Thoracic aorta (tissue), 2 donors: ENCODE data around the gene SRF. TPM values are rescaled to one million over a fixed set of nuclear protein-coding genes. Genes with fewer than 3 reads are reported as not detected.

Experiments used
- ATAC-seq: fragments of 150-250 bp; one replicate; pipeline ENCODE4 v1.8.0; 2017; ENCODE audit warnings: low read depth; ENCODE audit not compliant: insufficient number of reproducible peaks, low FRiP score
- DNase-seq: peaks from one replicate; pipeline ENCODE4 v3.0.0-alpha.2; 2020; ENCODE audit warnings: low spot score
- H3K27ac ChIP-seq, 2 donors: fragments of 200-600 bp; sonication (generic); 1 replicate in 1 of 2; 2 replicates in 1 of 2; pipeline ENCODE4 v1.5.1; 2016; ENCODE audit warnings: mild to moderate bottlenecking in 2 of 2, moderate library complexity in 2 of 2
- H3K27me3 ChIP-seq: fragments of 200-600 bp; sonication (generic); replicated peaks from 2 replicates; pipeline ENCODE4 v1.6.0; 2016; ENCODE audit warnings: mild to moderate bottlenecking; ENCODE audit not compliant: insufficient read depth
- H3K36me3 ChIP-seq: fragments of 200-600 bp; sonication (generic); one replicate; pipeline ENCODE4 v1.5.1; 2016
- H3K4me1 ChIP-seq, 2 donors: fragments of 200-600 bp; sonication (generic); 1 replicate in 1 of 2; 2 replicates in 1 of 2; pipeline versions ENCODE4 v1.5.1 to v1.6.0; 2016; ENCODE audit warnings: low read depth in 2 of 2, mild to moderate bottlenecking in 1 of 2; ENCODE audit not compliant: control insufficient read depth in 1 of 2
- H3K4me3 ChIP-seq: fragments of 200-600 bp; sonication (generic); 2 replicates; pipeline ENCODE4 v1.5.1; 2016; ENCODE audit warnings: mild to moderate bottlenecking
- H3K9me3 ChIP-seq: fragments of 200-600 bp; sonication (generic); 2 replicates; pipeline ENCODE4 v1.5.1; 2016
- CTCF ChIP-seq: fragments of 200-600 bp; sonication (generic); IDR thresholded peaks from one replicate; pipeline ENCODE4 v1.5.1; 2019; ENCODE audit warnings: antibody characterized with exemption
- total RNA-seq, 2 donors: library from RNA; depleted of rRNA; stranded (reverse); fragments of >200 nt; gene quantifications; one replicate each; pipeline versions ENCODE4 v1.1.0 to v1.2.3, GENCODE V29; 2016

The SRF gene
- total RNA-seq, 2 donors from 2014 or later, result 79.5 to 99.0 TPM

GRCh38 chr6:43219814-43220213, 48.7 kb downstream of the SRF start:
- ATAC-seq, result no peak
- Histone ChIP-seq H3K9me3 (no peaks in the 10 kb centered on the region), H3K27ac (no peak overlapping the region), H3K4me1 (peaks cover 0 to 11% of the 10 kb centered on the region in 2 donors), H3K27me3 (no peaks in the 10 kb centered on the region), H3K36me3 (peaks cover 5% of the 10 kb centered on the region), H3K4me3 (no peak overlapping the region)
- no peak for TF ChIP-seq CTCF
- DNase-seq, result no peak

DNA sequence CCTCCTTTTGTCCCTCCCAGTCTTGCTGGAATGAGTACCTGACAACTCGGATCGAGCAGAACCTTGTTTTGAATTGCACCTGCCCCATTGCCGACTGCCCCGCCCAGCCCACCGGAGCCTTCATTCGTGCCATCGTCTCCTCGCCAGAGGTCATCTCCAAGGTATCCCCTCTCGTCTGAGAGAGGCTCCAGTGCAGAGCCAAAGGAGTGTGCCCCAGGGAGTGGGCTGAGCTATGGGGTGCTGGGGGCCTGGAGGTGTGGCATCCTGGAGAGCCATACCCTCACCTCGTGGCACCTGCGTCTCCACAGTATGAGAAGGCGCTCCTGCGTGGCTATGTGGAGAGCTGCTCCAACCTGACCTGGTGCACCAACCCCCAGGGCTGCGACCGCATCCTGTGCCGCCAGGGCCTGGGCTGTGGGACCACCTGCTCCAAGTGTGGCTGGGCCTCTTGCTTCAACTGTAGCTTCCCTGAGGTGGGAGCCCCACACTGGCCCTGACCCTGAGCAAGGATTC, 49.4 kb downstream of the SRF start:
- ATAC-seq, result no peak
- TF ChIP-seq CTCF, result no peak
- Histone ChIP-seq H3K36me3 (peaks cover 5% of the 10 kb centered on the region), H3K9me3 (no peaks in the 10 kb centered on the region), H3K4me1 (peaks cover 0 to 11% of the 10 kb centered on the region in 2 donors), H3K4me3 (no peak overlapping the region), H3K27ac (no peak overlapping the region), H3K27me3 (no peaks in the 10 kb centered on the region)
- no peak for DNase-seq

GRCh38 chr6:43221046-43221972, 50.2 kb downstream of the SRF start:
- Histone ChIP-seq H3K36me3 (peaks cover 2% of the 10 kb centered on the region), H3K27ac (no peak overlapping the region), H3K9me3 (no peaks in the 10 kb centered on the region), H3K27me3 (no peaks in the 10 kb centered on the region), H3K4me3 (no peak overlapping the region), H3K4me1 (peaks cover 0 to 11% of the 10 kb centered on the region in 2 donors)
- DNase-seq (no peak), ATAC-seq (no peak)
- no peak for TF ChIP-seq CTCF

DNA sequence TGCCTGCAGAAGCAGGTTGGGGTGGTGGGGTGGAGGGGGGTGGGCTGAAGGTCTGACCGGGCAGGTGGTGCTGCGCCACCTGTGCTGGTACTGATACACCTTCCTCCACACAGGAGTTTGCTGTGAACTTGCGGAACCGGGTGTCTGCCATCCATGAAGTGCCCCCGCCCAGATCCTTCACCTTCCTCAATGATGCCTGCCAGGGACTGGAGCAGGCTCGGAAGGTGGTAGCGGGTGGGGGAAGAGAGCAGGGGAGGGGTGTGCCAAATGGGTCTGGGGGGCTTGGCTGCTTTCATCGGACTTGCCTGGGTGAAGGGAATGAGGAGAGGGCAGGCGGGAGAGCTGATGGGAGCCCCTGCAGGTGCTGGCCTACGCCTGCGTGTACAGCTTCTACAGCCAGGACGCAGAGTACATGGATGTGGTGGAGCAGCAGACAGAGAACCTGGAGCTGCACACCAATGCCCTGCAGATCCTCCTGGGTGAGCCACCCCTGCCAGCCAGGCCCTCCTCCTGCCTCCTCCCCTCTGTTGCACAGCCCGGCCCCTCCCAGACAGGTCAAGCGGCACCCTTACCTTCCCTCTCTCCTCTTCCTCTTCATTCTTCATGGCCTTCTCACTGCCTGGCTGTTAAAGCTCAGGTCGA, 51.5 kb downstream of the SRF start:
- ATAC-seq, result no peak
- H3K4me1 ChIP-seq, result peaks cover 0 to 11% of the 10 kb centered on the region in 2 donors
- no peaks in the 10 kb centered on the region for H3K36me3 ChIP-seq
- TF ChIP-seq CTCF, result no peak
- H3K9me3 ChIP-seq, result no peaks in the 10 kb centered on the region
- H3K27me3 ChIP-seq, result no peaks in the 10 kb centered on the region
- H3K4me3 ChIP-seq, result no peak overlapping the region
- no peak for DNase-seq
- H3K27ac ChIP-seq, result no peak overlapping the region

- H3K36me3 ChIP-seq, result no peaks in the 10 kb centered on the region
- DNase-seq, result no peak
- no peak for ATAC-seq
Observed at GRCh38 chr6:43223175-43223574, 52.1 kb downstream of the SRF start.

More at GRCh38 chr6:43223175-43223574, 52.1 kb downstream of the SRF start:
- Histone ChIP-seq H3K9me3 (no peaks in the 10 kb centered on the region), H3K27ac (no peak overlapping the region), H3K27me3 (no peaks in the 10 kb centered on the region), H3K4me1 (peaks cover 0 to 11% of the 10 kb centered on the region in 2 donors), H3K4me3 (no peak overlapping the region)
- no peak for TF ChIP-seq CTCF
